ENCODE measurements around the gene ALCAM. TPM values are rescaled to one million over a fixed set of nuclear protein-coding genes. Genes with fewer than 3 reads are reported as not detected.
"Not testable (repeated sequence)": the region's sequence is repeated elsewhere in the genome, so short reads cannot be mapped to it uniquely, and the experiment has no call there.

The ALCAM gene
- polyA plus RNA-seq, 3 donors = 7.1 to 8.0 (median 7.9) TPM

DNA sequence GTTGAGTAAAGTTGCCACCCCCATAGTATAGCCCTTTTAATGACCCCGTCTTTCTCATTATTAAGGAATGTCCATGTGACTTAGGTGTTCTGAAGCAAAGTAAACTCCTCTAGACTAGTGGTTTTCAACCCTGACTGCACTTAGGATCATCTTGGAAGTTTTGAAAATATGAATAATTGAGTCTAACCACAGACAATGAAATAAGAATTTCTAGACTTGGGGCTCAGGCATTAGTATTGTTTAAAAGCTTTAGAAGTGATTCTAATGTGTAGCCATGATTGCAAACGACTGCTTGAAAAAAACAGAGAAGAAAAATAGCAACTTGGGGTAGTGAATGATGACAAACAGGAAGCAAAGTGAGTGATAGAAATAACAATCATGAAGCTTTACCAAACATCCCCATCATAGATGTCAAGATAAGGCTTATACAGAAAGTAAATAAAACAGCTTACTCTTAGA is 35.0 kb downstream of the ALCAM start:
- no peaks in the 10 kb centered on the region for H3K4me1 Mint-ChIP-seq
- no CpG with 5 or more reads among the region's 2 CpGs for WGBS (ENCODE audit: insufficient coverage)
- Histone ChIP-seq H3K27ac (ENCODE audit: low read depth in 1 of 2, low read length in 2 of 2) (no peak overlapping the region), H3K27me3 (ENCODE audit: control insufficient read depth in 2 of 2, insufficient read depth in 2 of 2, low read length in 2 of 2) (no peaks in the 10 kb centered on the region), H3K9me3 (replicated peaks in 1 of 2; ENCODE audit: control insufficient read depth in 1 of 2, insufficient read depth in 1 of 2, low read length in 2 of 2) (peaks cover 17 to 23% of the 10 kb centered on the region in 2 donors), H3K4me1 (ENCODE audit: control insufficient read depth in 1 of 2, insufficient read depth in 2 of 2, low read length in 2 of 2) (no peaks in the 10 kb centered on the region), H3K36me3 (replicated peaks in 1 of 2; ENCODE audit: control insufficient read depth in 1 of 2, insufficient read depth in 2 of 2, low read length in 2 of 2) (no peaks in the 10 kb centered on the region), H4K20me1 (ENCODE audit: insufficient read depth, low read length) (no peaks in the 10 kb centered on the region), H3K4me3 (replicated peaks in 1 of 3; ENCODE audit: low read depth in 2 of 3, low read length in 3 of 3) (no peak overlapping the region), H3K79me2 (ENCODE audit: insufficient read depth, low read length) (peaks cover 5% of the 10 kb centered on the region), H3K4me2 (replicated peaks; ENCODE audit: extremely low read depth, low read length, poor library complexity, severe bottlenecking) (no peak overlapping the region), H2AFZ (ENCODE audit: insufficient read depth, low read depth, low read length, poor library complexity, severe bottlenecking) (no peak overlapping the region), H3K9ac (ENCODE audit: insufficient read depth, low read length, poor library complexity, severe bottlenecking) (no peak overlapping the region)
- peaks cover 12 to 30% of the 10 kb centered on the region in 2 donors for H3K36me3 Mint-ChIP-seq
- H3K27me3 Mint-ChIP-seq (ENCODE audit: low read depth in 3 of 3) = peaks cover 0 to 3% (median 0%) of the 10 kb centered on the region in 3 donors
- H3K27ac Mint-ChIP-seq = no peak overlapping the region
- H3K4me3 Mint-ChIP-seq = no peak overlapping the region
- TF ChIP-seq, protein P1, sequence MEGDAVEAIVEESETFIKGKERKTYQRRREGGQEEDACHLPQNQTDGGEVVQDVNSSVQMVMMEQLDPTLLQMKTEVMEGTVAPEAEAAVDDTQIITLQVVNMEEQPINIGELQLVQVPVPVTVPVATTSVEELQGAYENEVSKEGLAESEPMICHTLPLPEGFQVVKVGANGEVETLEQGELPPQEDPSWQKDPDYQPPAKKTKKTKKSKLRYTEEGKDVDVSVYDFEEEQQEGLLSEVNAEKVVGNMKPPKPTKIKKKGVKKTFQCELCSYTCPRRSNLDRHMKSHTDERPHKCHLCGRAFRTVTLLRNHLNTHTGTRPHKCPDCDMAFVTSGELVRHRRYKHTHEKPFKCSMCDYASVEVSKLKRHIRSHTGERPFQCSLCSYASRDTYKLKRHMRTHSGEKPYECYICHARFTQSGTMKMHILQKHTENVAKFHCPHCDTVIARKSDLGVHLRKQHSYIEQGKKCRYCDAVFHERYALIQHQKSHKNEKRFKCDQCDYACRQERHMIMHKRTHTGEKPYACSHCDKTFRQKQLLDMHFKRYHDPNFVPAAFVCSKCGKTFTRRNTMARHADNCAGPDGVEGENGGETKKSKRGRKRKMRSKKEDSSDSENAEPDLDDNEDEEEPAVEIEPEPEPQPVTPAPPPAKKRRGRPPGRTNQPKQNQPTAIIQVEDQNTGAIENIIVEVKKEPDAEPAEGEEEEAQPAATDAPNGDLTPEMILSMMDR (IDR thresholded peaks at IDR 0.05) = no peak
- DNase-seq = no peak
- peaks cover 21 to 36% (median 27%) of the 10 kb centered on the region in 7 donors for H3K9me3 Mint-ChIP-seq
- intact Hi-C loops (cut with micrococcal nuclease) = no loop called here

- TF ChIP-seq, protein P1 (IDR thresholded peaks at IDR 0.05) = no peak
- no peak overlapping the region for H3K4me2 ChIP-seq (replicated peaks; ENCODE audit: extremely low read depth, low read length, poor library complexity, severe bottlenecking)
- Mint-ChIP-seq H3K9me3 (peaks cover 24 to 41% (median 27%) of the 10 kb centered on the region in 7 donors), H3K4me1 (no peaks in the 10 kb centered on the region), H3K4me3 (no peak overlapping the region), H3K27me3 (ENCODE audit: low read depth in 3 of 3) (peaks cover 0 to 3% (median 0%) of the 10 kb centered on the region in 3 donors), H3K27ac (no peak overlapping the region), H3K36me3 (peaks cover 12 to 30% of the 10 kb centered on the region in 2 donors)
- 100% methylated on average over 3 of the region's 6 CpGs for WGBS (ENCODE audit: insufficient coverage)
- H3K79me2 ChIP-seq (ENCODE audit: insufficient read depth, low read length) = peaks cover 5% of the 10 kb centered on the region
- H2AFZ ChIP-seq (ENCODE audit: insufficient read depth, low read depth, low read length, poor library complexity, severe bottlenecking) = no peak overlapping the region
- peaks cover 17 to 23% of the 10 kb centered on the region in 2 donors for H3K9me3 ChIP-seq (replicated peaks in 1 of 2; ENCODE audit: control insufficient read depth in 1 of 2, insufficient read depth in 1 of 2, low read length in 2 of 2)
- no peaks in the 10 kb centered on the region for H3K27me3 ChIP-seq (ENCODE audit: control insufficient read depth in 2 of 2, insufficient read depth in 2 of 2, low read length in 2 of 2)
- H4K20me1 ChIP-seq (ENCODE audit: insufficient read depth, low read length) = no peaks in the 10 kb centered on the region
- DNase-seq = no peak
- H3K9ac ChIP-seq (ENCODE audit: insufficient read depth, low read length, poor library complexity, severe bottlenecking) = no peak overlapping the region
- intact Hi-C loops (cut with micrococcal nuclease) = no loop called here
- H3K4me3 ChIP-seq (replicated peaks in 1 of 3; ENCODE audit: low read depth in 2 of 3, low read length in 3 of 3) = no peak overlapping the region
- no peak overlapping the region for H3K27ac ChIP-seq (ENCODE audit: low read depth in 1 of 2, low read length in 2 of 2)
- no peaks in the 10 kb centered on the region for H3K36me3 ChIP-seq (replicated peaks in 1 of 2; ENCODE audit: control insufficient read depth in 1 of 2, insufficient read depth in 2 of 2, low read length in 2 of 2)
- H3K4me1 ChIP-seq (ENCODE audit: control insufficient read depth in 1 of 2, insufficient read depth in 2 of 2, low read length in 2 of 2) = no peaks in the 10 kb centered on the region
Measured at GRCh38 chr3:105402287-105402801, 35.6 kb downstream of the ALCAM start.

GRCh38 chr3:105403034-105403433 is 36.3 kb downstream of the ALCAM start:
- H3K36me3 Mint-ChIP-seq = peaks cover 12 to 30% of the 10 kb centered on the region in 2 donors
- H3K4me2 ChIP-seq (replicated peaks; ENCODE audit: extremely low read depth, low read length, poor library complexity, severe bottlenecking); intact Hi-C loops (cut with micrococcal nuclease): not testable (repeated sequence)

More at GRCh38 chr3:105403034-105403433, 36.3 kb downstream of the ALCAM start:
- H3K9ac ChIP-seq (ENCODE audit: insufficient read depth, low read length, poor library complexity, severe bottlenecking); H3K4me1 Mint-ChIP-seq; DNase-seq; H3K27ac ChIP-seq (ENCODE audit: low read depth in 1 of 2, low read length in 2 of 2); H4K20me1 ChIP-seq (ENCODE audit: insufficient read depth, low read length); H3K4me1 ChIP-seq (ENCODE audit: control insufficient read depth in 1 of 2, insufficient read depth in 2 of 2, low read length in 2 of 2); H3K4me3 Mint-ChIP-seq; H3K4me3 ChIP-seq (replicated peaks in 1 of 3; ENCODE audit: low read depth in 2 of 3, low read length in 3 of 3); H3K27me3 ChIP-seq (ENCODE audit: control insufficient read depth in 2 of 2, insufficient read depth in 2 of 2, low read length in 2 of 2); H2AFZ ChIP-seq (ENCODE audit: insufficient read depth, low read depth, low read length, poor library complexity, severe bottlenecking); H3K27ac Mint-ChIP-seq; H3K36me3 ChIP-seq (replicated peaks in 1 of 2; ENCODE audit: control insufficient read depth in 1 of 2, insufficient read depth in 2 of 2, low read length in 2 of 2); H3K79me2 ChIP-seq (ENCODE audit: insufficient read depth, low read length); H3K27me3 Mint-ChIP-seq (ENCODE audit: low read depth in 3 of 3): not testable (repeated sequence)
- peaks cover 24 to 41% (median 28%) of the 10 kb centered on the region in 7 donors for H3K9me3 Mint-ChIP-seq
- H3K9me3 ChIP-seq (replicated peaks in 1 of 2; ENCODE audit: control insufficient read depth in 1 of 2, insufficient read depth in 1 of 2, low read length in 2 of 2) = peaks cover 17 to 23% of the 10 kb centered on the region in 2 donors
- 98% methylated on average over 6 of the region's 9 CpGs for WGBS (ENCODE audit: insufficient coverage)

All from CD14-positive monocyte (primary cell).